NCI-H1417 treated with DMSO at 0.1 percent for 48 hours (cell line): ENCODE measurements around the gene ABHD2.
A peak's percentile ranks its signal among the peaks of the same experiment; 100 is the strongest.
"Not testable (repeated sequence)": the region's sequence is repeated elsewhere in the genome, so short reads cannot be mapped to it uniquely, and the experiment has no call there.

Source experiments
- DNase-seq: peaks from one replicate; lab custom pipeline; 2025; lab: John Stamatoyannopoulos, UW

ABHD2 gene

DNA sequence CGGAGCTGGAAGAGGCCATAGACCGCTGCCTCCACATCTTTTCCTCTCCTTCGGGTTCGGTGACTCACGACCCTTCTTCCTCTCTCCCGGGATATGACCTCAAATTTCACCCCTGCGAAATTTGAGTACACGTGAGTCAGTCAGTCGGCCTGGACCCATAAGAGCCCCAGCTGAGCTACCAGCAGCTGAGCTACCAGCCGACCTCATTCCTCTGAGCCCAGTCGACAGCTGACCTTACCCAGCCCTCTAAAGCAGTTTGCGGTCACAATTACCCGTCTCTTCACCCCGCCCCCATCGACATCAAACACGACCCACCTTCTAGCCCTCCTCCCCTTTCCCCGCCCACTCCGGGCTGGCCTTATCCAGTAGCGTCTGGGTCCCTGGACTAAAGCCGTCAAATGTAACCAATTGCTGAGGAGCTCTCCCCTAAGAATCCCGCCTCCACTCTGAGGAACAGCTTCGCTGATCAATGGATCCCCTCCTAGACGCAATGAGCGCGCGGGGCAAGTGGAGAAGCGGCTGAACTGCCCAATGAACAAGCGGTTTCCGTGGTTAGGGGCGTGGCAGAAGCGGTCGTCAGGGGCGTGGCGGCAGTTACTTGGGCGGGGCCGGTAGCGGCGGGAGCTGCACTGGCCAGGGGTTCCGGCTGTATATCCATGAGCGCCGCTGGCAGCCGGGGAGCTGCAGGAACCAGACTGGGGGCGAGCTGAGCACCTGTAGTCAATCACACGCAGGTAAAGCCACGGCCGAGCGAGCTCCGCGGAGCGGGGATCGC, at the start of gene ABHD2:
Gene ABHD2 (plus strand): TSS at position 627 of the 775 bp plus-strand sequence. CDS start 27,872 bp downstream, outside the sequence.
- peak; percentile 100 for DNase-seq

DNA sequence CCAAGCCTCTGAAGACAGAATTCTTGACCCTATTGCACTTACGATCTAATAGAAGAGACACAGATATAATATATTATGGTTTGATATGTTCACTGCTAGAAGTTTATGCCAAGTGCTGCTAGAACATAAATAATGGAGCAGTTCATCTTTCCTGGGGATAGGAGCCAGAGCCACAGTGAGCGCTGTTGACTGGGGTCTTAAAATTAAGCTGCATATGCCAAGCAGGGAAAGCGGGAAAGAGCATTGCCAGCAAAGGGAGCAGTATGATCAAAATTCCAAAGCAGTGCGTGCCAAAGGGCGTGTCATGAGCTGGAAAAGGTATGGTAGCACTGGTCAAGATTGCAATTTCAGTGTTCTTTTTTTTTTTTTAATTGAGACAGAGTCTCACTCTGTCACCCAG, 49.1 kb upstream of the ABHD2 start:
- DNase-seq = no peak

DNA sequence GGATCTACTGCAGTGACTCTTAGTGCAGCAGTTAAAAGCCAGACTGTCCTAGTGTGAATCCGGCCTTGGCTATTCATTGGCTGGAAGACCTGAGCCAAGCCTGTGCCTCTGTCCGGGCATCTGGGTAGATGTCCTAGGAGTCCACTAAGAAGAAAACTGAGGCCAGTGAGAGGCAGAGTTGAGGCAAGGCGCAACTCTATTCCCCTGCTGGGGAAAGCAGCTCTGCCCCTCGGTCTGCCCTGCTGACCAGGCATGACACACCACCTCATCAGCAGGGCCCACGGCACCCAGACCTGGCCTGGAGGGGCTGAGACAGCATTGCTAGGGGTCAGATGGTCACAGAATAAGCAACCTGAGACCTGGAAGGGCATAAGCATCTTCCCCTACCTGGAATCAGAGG, 46.7 kb upstream of the ABHD2 start:
- no peak for DNase-seq

DNA sequence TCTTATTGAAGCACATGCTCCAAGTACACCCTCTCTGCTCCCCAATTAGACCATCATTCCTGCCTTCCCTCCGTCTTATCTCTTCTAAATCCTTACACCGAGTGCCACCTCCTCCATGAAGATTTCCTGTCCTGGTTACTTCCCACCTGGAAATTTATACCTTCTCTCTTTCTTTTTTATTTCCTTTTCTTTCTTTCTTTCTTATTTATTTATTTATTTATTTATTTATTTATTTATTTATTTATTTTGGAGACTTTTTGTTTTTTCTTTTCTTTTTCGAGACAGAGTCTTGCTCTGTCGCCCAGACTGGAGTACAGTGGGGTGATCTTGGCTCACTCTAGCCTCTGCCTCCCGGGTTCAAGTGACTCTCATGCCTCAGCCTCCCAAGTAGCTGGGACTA, 45.9 kb upstream of the ABHD2 start:
- DNase-seq = no peak

GRCh38 chr15:89043031-89044002, 44.9 kb upstream of the ABHD2 start:
- no peak for DNase-seq

DNA sequence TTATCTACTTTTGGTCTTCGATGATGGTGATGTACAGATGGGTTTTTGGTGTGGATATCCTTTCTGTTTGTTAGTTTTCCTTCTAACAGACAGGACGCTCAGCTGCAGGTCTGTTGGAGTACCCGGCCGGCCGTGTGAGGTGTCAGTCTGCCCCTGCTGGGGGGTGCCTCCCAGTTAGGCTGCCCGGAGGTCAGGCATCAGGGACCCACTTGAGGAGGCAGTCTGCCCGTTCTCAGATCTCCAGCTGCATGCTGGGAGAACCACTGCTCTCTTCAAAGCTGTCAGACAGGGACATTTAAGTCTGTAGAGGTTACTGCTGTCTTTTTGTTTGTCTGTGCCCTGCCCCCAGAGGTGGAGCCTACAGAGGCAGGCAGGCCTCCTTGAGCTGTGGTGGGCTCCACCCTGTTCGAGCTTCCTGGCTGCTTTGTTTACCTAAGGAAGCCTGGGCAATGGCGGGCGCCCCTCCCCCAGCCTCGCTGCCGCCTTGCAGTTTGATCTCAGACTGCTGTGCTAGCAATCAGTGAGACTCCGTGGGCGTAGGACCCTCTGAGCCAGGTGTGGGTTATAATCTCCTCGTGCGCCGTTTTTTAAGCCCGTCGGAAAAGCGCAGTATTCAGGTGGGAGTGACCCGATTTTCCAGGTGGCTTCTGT, 39.1 kb upstream of the ABHD2 start:
- DNase-seq = not testable (repeated sequence)

GRCh38 chr15:89051875-89052274, 36.4 kb upstream of the ABHD2 start:
- no peak for DNase-seq

GRCh38 chr15:89052474-89052873, 35.8 kb upstream of the ABHD2 start:
- DNase-seq = no peak

DNA sequence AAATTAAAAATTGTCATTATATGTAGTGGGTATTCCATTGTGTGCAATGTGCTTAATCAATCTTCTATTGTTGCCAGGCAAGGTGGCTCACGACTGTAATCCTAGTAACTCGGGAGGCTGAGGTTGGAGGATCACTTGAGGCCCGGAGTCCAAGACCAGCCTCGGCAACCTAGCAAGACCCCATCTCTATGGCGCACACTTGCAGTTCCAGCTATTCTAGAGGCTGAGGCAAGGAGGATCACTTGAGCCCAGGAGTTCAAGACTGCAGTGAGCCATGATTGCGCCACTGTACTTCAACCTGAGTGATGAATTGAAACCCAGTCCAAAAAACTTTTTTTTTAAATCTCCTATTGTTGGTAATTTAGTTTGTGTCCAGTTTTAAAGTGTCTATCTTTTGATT, 33.4 kb upstream of the ABHD2 start:
- DNase-seq = no peak

- DNase-seq = peak; percentile 6
These were observed 30.6 kb upstream of the ABHD2 start for GRCh38 chr15:89057506-89058133.

DNA sequence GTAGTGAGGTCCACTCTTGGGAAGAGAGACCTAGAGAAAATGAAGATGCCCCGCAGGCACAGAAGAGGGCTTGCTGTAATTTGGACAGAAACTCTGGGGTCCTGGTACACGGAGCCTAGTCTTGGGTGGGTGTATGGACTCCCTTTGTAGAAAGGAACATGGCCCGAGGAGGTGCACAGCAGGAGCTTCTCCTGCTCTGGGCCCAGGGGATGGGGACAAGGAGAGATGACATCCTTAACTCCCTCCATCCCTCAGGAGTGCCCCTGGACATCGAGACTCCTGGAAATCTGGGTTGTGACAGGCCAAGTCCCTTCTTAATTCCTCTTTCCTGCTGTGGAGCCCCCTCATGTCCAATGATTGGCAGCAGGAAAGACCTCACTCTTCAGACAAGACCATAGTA, 29.9 kb upstream of the ABHD2 start:
- no peak for DNase-seq

- no peak for DNase-seq
These were observed 29.3 kb upstream of the ABHD2 start for GRCh38 chr15:89058876-89059405.

GRCh38 chr15:89066280-89066679, 22.0 kb upstream of the ABHD2 start:
- DNase-seq = no peak

DNA sequence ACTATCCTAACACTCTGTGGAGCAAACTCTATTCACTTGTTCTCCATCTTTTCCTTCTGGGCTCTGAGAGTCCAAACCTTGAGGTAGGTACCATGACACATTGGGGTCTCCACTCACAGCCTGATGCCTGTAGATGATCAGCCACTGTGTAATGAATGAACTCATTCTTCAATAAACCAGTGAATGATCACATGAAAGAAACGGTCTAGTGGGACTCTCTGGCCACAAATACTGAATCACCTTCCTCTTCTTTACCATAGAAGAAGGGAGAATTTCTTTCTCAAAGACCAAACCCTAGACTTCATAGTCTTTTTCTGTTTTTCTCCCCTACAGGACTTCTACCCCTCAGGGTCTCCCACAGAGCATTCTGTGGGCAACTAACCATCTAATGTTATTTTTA, 20.5 kb upstream of the ABHD2 start:
- no peak for DNase-seq

DNA sequence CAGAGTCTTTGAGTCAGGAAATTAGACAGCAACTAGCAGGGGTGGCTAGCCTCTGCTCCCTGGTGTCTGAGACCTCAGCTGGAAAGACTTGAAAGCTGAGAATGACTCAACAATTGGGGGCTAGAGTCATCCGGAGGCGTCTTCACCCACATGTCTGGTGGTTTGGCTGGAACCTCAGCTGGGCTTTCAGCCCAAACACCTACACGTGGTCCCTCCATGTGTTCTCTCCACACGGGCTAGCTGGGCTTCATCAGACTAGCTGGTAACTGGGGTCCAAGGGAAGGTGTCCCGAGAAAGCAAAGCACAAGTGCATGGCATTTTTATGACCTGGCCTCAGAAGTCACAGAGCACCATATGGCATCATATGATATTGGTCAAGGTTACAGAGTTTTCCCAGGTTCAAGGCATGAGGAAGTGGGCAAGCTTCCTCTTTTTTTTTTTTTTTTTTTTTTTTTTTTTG, 19.9 kb upstream of the ABHD2 start:
- DNase-seq = no peak

GRCh38 chr15:89070197-89071124, 17.8 kb upstream of the ABHD2 start:
- no peak for DNase-seq

GRCh38 chr15:89071471-89071870, 16.8 kb upstream of the ABHD2 start:
- DNase-seq = no peak

DNA sequence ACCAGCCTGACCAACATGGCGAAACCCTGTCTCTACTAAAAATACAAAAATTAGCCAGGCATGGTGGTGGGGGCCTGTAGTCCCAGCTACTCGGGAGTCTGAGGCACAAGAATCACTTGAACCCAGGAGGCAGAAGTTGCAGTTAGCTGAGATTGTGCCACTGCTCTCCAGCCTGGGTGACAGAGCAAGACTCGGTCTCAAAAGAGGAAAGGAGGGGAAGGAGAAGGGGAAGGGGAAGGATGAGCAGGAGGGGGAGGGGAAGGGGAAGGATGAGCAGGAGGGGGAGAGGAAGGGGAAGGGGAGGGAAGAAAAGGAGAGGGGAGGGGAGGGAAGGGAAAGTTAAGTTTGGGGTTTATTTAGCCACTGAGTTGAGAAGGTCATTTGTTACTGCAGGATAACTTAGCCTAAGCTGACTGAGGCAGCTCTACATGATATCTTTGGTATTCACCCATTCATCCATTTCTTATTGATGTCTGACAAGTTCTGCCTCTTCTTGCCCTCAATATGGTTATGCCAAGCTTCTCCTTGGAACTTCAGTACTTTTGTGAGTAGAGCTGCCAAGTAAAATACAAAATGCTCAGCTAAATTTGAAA, 15.9 kb upstream of the ABHD2 start:
- DNase-seq = no peak

DNA sequence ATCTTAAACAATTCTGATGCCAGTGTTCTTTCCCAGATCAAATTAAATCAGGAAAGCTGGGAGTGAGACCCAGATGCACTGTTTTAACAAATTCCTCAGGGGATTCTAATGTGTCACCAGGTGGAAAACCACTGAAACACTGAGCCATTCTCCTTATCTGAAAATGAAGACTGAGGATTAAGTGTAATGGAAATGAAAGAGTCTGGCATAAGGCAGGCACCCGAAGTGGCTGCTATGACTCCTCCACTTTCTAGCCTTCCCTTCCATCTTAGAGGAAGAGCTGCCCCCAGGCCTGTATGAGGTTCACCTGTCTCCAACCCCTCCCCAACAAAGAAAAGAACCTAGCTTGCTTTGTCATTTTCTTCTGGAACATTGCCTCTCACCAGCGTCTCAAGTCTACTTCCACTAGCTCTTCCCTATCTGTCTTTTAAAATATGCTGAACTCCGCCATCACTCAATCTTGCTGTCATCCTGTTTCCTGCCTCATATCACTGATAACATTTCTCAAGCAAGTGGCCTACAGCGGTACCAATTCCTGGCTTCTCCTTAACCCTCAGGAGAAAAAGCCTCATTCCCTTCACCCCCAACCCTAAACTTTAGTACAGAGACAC, 13.7 kb upstream of the ABHD2 start:
- DNase-seq = no peak
